H1 (cell line): ENCODE results near the gene MTCH2. TPM values are rescaled to one million over a fixed set of nuclear protein-coding genes. Genes with fewer than 3 reads are reported as not detected.

Source experiments
- CTBP2 ChIP-seq: IDR thresholded peaks from 2 replicates; pipeline ENCODE4 v1.7.0; 2011; ENCODE audit warnings: borderline replicate concordance, mild to moderate bottlenecking, moderate library complexity, mixed read lengths, low read length; ENCODE audit not compliant: insufficient read depth, insufficient read length
- HDAC6 ChIP-seq: IDR thresholded peaks from one replicate; pipeline ENCODE4 v1.7.1; 2012; ENCODE audit warnings: low read depth, mild to moderate bottlenecking, inconsistent platforms, low read length, moderate library complexity
- JUN ChIP-seq: IDR thresholded peaks from 2 replicates; pipeline ENCODE4 v1.6.1; 2011; ENCODE audit warnings: low read depth, mild to moderate bottlenecking, improper control_type of control experiment, low read length
- JUND ChIP-seq: IDR thresholded peaks from 2 replicates; pipeline ENCODE4 v1.6.1; 2011; ENCODE audit warnings: mild to moderate bottlenecking, improper control_type of control experiment, low read length
- NRF1 ChIP-seq: IDR thresholded peaks from 2 replicates; pipeline ENCODE4 v1.6.1; 2011; ENCODE audit warnings: mild to moderate bottlenecking, low read depth, low read length, improper control_type of control experiment
- SIRT6 ChIP-seq: IDR thresholded peaks from one replicate; pipeline ENCODE4 v1.7.1; 2012; ENCODE audit warnings: low read length, inconsistent platforms
- SRF ChIP-seq: IDR thresholded peaks from 2 replicates; pipeline ENCODE4 v1.6.1; 2011; ENCODE audit warnings: mild to moderate bottlenecking, low read depth, low read length, moderate library complexity
- ZNF274 ChIP-seq: IDR thresholded peaks from 2 replicates; pipeline ENCODE4 v1.7.0; 2012; ENCODE audit warnings: low read length, borderline replicate concordance; ENCODE audit errors: extremely low read depth
- polyA plus RNA-seq, 7 experiments: library from polyadenylated mRNA; depleted of rRNA in 3 of 7; stranded (reverse) in 5 of 7; unstranded in 2 of 7; fragments of >200 nt in 5 of 7; fragments of 200-250 nt in 2 of 7; gene quantifications; 1 replicate in 5 of 7; 2 replicates in 1 of 7; 4 replicates in 1 of 7; pipeline versions ENCODE4 v1.2.1 to v1.2.3, GENCODE V29; 2011 to 2013; ENCODE audit warnings: missing spikeins in 2 of 7, mixed read lengths in 2 of 7
- total RNA-seq: library from RNA; stranded (reverse); fragmentation: NEBNext Ultra II Directional; extraction: Animal tissue kit (Norgen Biotek cat#: 25700); gene quantifications from 2 replicates; pipeline ENCODE4 v1.2.1, GENCODE V29; 2021
- TF ChIP-seq, protein P1 (sequence below): fragments of 300-600 bp; sonication (generic); IDR thresholded peaks from 2 replicates; pipeline ENCODE4 v1.7.1; 2012; ENCODE audit warnings: low read length, moderate library complexity, mild to moderate bottlenecking, inconsistent platforms; ENCODE audit not compliant: insufficient replicate concordance
- TF ChIP-seq, protein P2 (sequence below), 3 experiments: IDR thresholded peaks; 1 replicate in 2 of 3; 2 replicates in 1 of 3; pipeline versions ENCODE4 v1.5.1 to v1.6.1; 2011; ENCODE audit warnings: low read length in 3 of 3, mild to moderate bottlenecking in 3 of 3, inconsistent platforms in 2 of 3, low read depth in 1 of 3, moderate library complexity in 1 of 3; ENCODE audit not compliant: insufficient read depth in 1 of 3; ENCODE audit errors: control extremely low read depth in 1 of 3

Gene MTCH2
- total and polyA plus RNA-seq, 2 of the 8 experiments (the other 6 are each of a cell fraction or from before 2014, with no cell fraction given) = 157 to 171 TPM

- TF ChIP-seq, protein P1, sequence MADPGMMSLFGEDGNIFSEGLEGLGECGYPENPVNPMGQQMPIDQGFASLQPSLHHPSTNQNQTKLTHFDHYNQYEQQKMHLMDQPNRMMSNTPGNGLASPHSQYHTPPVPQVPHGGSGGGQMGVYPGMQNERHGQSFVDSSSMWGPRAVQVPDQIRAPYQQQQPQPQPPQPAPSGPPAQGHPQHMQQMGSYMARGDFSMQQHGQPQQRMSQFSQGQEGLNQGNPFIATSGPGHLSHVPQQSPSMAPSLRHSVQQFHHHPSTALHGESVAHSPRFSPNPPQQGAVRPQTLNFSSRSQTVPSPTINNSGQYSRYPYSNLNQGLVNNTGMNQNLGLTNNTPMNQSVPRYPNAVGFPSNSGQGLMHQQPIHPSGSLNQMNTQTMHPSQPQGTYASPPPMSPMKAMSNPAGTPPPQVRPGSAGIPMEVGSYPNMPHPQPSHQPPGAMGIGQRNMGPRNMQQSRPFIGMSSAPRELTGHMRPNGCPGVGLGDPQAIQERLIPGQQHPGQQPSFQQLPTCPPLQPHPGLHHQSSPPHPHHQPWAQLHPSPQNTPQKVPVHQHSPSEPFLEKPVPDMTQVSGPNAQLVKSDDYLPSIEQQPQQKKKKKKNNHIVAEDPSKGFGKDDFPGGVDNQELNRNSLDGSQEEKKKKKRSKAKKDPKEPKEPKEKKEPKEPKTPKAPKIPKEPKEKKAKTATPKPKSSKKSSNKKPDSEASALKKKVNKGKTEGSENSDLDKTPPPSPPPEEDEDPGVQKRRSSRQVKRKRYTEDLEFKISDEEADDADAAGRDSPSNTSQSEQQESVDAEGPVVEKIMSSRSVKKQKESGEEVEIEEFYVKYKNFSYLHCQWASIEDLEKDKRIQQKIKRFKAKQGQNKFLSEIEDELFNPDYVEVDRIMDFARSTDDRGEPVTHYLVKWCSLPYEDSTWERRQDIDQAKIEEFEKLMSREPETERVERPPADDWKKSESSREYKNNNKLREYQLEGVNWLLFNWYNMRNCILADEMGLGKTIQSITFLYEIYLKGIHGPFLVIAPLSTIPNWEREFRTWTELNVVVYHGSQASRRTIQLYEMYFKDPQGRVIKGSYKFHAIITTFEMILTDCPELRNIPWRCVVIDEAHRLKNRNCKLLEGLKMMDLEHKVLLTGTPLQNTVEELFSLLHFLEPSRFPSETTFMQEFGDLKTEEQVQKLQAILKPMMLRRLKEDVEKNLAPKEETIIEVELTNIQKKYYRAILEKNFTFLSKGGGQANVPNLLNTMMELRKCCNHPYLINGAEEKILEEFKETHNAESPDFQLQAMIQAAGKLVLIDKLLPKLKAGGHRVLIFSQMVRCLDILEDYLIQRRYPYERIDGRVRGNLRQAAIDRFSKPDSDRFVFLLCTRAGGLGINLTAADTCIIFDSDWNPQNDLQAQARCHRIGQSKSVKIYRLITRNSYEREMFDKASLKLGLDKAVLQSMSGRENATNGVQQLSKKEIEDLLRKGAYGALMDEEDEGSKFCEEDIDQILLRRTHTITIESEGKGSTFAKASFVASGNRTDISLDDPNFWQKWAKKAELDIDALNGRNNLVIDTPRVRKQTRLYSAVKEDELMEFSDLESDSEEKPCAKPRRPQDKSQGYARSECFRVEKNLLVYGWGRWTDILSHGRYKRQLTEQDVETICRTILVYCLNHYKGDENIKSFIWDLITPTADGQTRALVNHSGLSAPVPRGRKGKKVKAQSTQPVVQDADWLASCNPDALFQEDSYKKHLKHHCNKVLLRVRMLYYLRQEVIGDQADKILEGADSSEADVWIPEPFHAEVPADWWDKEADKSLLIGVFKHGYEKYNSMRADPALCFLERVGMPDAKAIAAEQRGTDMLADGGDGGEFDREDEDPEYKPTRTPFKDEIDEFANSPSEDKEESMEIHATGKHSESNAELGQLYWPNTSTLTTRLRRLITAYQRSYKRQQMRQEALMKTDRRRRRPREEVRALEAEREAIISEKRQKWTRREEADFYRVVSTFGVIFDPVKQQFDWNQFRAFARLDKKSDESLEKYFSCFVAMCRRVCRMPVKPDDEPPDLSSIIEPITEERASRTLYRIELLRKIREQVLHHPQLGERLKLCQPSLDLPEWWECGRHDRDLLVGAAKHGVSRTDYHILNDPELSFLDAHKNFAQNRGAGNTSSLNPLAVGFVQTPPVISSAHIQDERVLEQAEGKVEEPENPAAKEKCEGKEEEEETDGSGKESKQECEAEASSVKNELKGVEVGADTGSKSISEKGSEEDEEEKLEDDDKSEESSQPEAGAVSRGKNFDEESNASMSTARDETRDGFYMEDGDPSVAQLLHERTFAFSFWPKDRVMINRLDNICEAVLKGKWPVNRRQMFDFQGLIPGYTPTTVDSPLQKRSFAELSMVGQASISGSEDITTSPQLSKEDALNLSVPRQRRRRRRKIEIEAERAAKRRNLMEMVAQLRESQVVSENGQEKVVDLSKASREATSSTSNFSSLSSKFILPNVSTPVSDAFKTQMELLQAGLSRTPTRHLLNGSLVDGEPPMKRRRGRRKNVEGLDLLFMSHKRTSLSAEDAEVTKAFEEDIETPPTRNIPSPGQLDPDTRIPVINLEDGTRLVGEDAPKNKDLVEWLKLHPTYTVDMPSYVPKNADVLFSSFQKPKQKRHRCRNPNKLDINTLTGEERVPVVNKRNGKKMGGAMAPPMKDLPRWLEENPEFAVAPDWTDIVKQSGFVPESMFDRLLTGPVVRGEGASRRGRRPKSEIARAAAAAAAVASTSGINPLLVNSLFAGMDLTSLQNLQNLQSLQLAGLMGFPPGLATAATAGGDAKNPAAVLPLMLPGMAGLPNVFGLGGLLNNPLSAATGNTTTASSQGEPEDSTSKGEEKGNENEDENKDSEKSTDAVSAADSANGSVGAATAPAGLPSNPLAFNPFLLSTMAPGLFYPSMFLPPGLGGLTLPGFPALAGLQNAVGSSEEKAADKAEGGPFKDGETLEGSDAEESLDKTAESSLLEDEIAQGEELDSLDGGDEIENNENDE = no peak
- no peak for TF ChIP-seq HDAC6
- no peak for TF ChIP-seq SIRT6
- TF ChIP-seq ZNF274 = no peak
- no peak for TF ChIP-seq CTBP2
- TF ChIP-seq SRF = no peak
- TF ChIP-seq, protein P2, sequence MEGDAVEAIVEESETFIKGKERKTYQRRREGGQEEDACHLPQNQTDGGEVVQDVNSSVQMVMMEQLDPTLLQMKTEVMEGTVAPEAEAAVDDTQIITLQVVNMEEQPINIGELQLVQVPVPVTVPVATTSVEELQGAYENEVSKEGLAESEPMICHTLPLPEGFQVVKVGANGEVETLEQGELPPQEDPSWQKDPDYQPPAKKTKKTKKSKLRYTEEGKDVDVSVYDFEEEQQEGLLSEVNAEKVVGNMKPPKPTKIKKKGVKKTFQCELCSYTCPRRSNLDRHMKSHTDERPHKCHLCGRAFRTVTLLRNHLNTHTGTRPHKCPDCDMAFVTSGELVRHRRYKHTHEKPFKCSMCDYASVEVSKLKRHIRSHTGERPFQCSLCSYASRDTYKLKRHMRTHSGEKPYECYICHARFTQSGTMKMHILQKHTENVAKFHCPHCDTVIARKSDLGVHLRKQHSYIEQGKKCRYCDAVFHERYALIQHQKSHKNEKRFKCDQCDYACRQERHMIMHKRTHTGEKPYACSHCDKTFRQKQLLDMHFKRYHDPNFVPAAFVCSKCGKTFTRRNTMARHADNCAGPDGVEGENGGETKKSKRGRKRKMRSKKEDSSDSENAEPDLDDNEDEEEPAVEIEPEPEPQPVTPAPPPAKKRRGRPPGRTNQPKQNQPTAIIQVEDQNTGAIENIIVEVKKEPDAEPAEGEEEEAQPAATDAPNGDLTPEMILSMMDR (IDR thresholded peaks at IDR 0.05; ENCODE audit: control extremely low read depth in 1 of 3, insufficient read depth in 1 of 3, low read depth in 1 of 3, low read length in 3 of 3) = no peak
- TF ChIP-seq JUND = no peak
- TF ChIP-seq JUN = no peak
- TF ChIP-seq NRF1 = no peak
Observed at GRCh38 chr11:47688991-47689390, 46.6 kb upstream of the MTCH2 start (continued).
